ENCODE data around the gene CISTR.

CISTR gene

GRCh38 chr12:53746592-53747092, 5.1 kb downstream of the CISTR start:
- in situ Hi-C loops (cut with HindIII; ENCODE audit: low sequenced_read_pairs), result loop anchor here (5.0 kb wide), 1 partner anchor 44 kb away; no protein-coding TSS in a partner anchor

- in situ Hi-C loops (cut with HindIII; ENCODE audit: low sequenced_read_pairs), result loop anchor here (5.0 kb wide), 1 partner anchor 42 kb away; no protein-coding TSS in a partner anchor
Measured at GRCh38 chr12:53744751-53745150, 7.0 kb downstream of the CISTR start.

- in situ Hi-C loops (cut with HindIII; ENCODE audit: low sequenced_read_pairs), result no loop called here
Measured at GRCh38 chr12:53744130-53744441, 7.7 kb downstream of the CISTR start.

GRCh38 chr12:53743266-53744129, 8.3 kb downstream of the CISTR start:
- in situ Hi-C loops (cut with HindIII; ENCODE audit: low sequenced_read_pairs), result no loop called here

GRCh38 chr12:53740130-53740491, 11.7 kb downstream of the CISTR start:
- in situ Hi-C loops (cut with HindIII; ENCODE audit: low sequenced_read_pairs), result no loop called here

- in situ Hi-C loops (cut with HindIII; ENCODE audit: low sequenced_read_pairs), result no loop called here
Measured at GRCh38 chr12:53739214-53740129, 12.3 kb downstream of the CISTR start.

- in situ Hi-C loops (cut with HindIII; ENCODE audit: low sequenced_read_pairs), result no loop called here
Measured at GRCh38 chr12:53738406-53739213, 13.2 kb downstream of the CISTR start.

- in situ Hi-C loops (cut with HindIII; ENCODE audit: low sequenced_read_pairs), result no loop called here
Measured at GRCh38 chr12:53737951-53738405, 13.8 kb downstream of the CISTR start.

- in situ Hi-C loops (cut with HindIII; ENCODE audit: low sequenced_read_pairs), result no loop called here
Measured at GRCh38 chr12:53737093-53737808, 14.5 kb downstream of the CISTR start.

- in situ Hi-C loops (cut with HindIII; ENCODE audit: low sequenced_read_pairs), result no loop called here
Measured at GRCh38 chr12:53736592-53736991, 15.2 kb downstream of the CISTR start.

- in situ Hi-C loops (cut with HindIII; ENCODE audit: low sequenced_read_pairs), result no loop called here
Measured at GRCh38 chr12:53735556-53735955, 16.2 kb downstream of the CISTR start.

GRCh38 chr12:53734425-53734824, 17.4 kb downstream of the CISTR start:
- in situ Hi-C loops (cut with HindIII; ENCODE audit: low sequenced_read_pairs), result no loop called here

GRCh38 chr12:53733807-53734200, 18.0 kb downstream of the CISTR start:
- in situ Hi-C loops (cut with HindIII; ENCODE audit: low sequenced_read_pairs), result no loop called here

GRCh38 chr12:53733051-53733806, 18.6 kb downstream of the CISTR start:
- in situ Hi-C loops (cut with HindIII; ENCODE audit: low sequenced_read_pairs), result no loop called here

- in situ Hi-C loops (cut with HindIII; ENCODE audit: low sequenced_read_pairs), result no loop called here
Measured at GRCh38 chr12:53729644-53730043, 22.1 kb downstream of the CISTR start.

- in situ Hi-C loops (cut with HindIII; ENCODE audit: low sequenced_read_pairs), result no loop called here
Measured at GRCh38 chr12:53728206-53728605, 23.6 kb downstream of the CISTR start.

GRCh38 chr12:53727310-53728041, 24.3 kb downstream of the CISTR start, which contains the start of gene CALCOCO1:
Gene CALCOCO1, minus strand, starts transcription at chr12:53727452. Its CDS starts 2,210 bp downstream, at chr12:53725242.
- in situ Hi-C loops (cut with HindIII; ENCODE audit: low sequenced_read_pairs), result no loop called here

GRCh38 chr12:53726946-53727309, 24.9 kb downstream of the CISTR start:
- in situ Hi-C loops (cut with HindIII; ENCODE audit: low sequenced_read_pairs), result no loop called here

- in situ Hi-C loops (cut with HindIII; ENCODE audit: low sequenced_read_pairs), result no loop called here
Measured at GRCh38 chr12:53726341-53726740, 25.4 kb downstream of the CISTR start.

All from endothelial cell of hepatic sinusoid (primary cell).